H1 (cell line): Measurements from ENCODE around the gene CD300A. TPM values are rescaled to one million over a fixed set of nuclear protein-coding genes. Genes with fewer than 3 reads are reported as not detected.

Experiments used
- CTCF ChIA-PET: fragments of 300-600 bp; sonication (Branson Sonifier 250); formaldehyde crosslinking; loops from one replicate; lab custom pipeline; 2021; ENCODE audit not compliant: partially characterized antibody; lab: Charles Lee
- POLR2A ChIA-PET: fragments of 300-600 bp; sonication (Branson Sonifier 250); formaldehyde crosslinking; loops from one replicate; lab custom pipeline; 2021; ENCODE audit warnings: inconsistent platforms; ENCODE audit not compliant: partially characterized antibody; lab: Charles Lee
- DNase-seq, 2 experiments: peaks; one replicate each; pipeline versions ENCODE4 v3.0.0 to v3.0.0-alpha.2; 2010 to 2022; ENCODE audit warnings: low spot score in 2 of 2, low read depth in 1 of 2, mixed read lengths in 1 of 2
- FAIRE-seq: peaks from 2 replicates; lab custom pipeline; 2011; peaks lifted over from hg19 to GRCh38; lab: Jason Lieb, UNC
- H2AFZ ChIP-seq: 2 replicates; pipeline ENCODE4 v1.8.1; 2012; ENCODE audit warnings: low read length, inconsistent platforms
- H2AK5ac ChIP-seq: 2 replicates; pipeline ENCODE4 v1.6.1; 2013; ENCODE audit warnings: low read depth, low read length
- H2BK120ac ChIP-seq: replicated peaks from 2 replicates; pipeline ENCODE3; 2013; ENCODE audit warnings: low read depth, low read length, inconsistent platforms
- H2BK12ac ChIP-seq: 2 replicates; pipeline ENCODE4 v1.6.1; 2013; ENCODE audit warnings: low read depth, low read length
- H2BK15ac ChIP-seq: 2 replicates; pipeline ENCODE4 v1.6.1; 2013; ENCODE audit warnings: low read length
- H2BK20ac ChIP-seq: 2 replicates; pipeline ENCODE4 v1.6.1; 2013; ENCODE audit warnings: low read length
- H2BK5ac ChIP-seq: 2 replicates; pipeline ENCODE4 v1.6.1; 2013; ENCODE audit warnings: low read depth, low read length
- H3K14ac ChIP-seq: 2 replicates; pipeline ENCODE4 v1.6.1; 2013; ENCODE audit warnings: inconsistent platforms; ENCODE audit not compliant: insufficient read length
- H3K18ac ChIP-seq: 2 replicates; pipeline ENCODE4 v1.6.1; 2013; ENCODE audit warnings: low read length; ENCODE audit errors: extremely low read depth
- H3K23ac ChIP-seq: 2 replicates; pipeline ENCODE4 v1.6.1; 2013; ENCODE audit warnings: inconsistent platforms; ENCODE audit not compliant: insufficient read length
- H3K23me2 ChIP-seq: 2 replicates; pipeline ENCODE4 v1.6.1; 2013; ENCODE audit warnings: low read depth, low read length
- H3K27ac ChIP-seq: 2 replicates; pipeline ENCODE4 v1.6.1; 2011; ENCODE audit warnings: low read depth, low read length, inconsistent platforms
- H3K27me3 ChIP-seq, 4 experiments: replicated peaks in 1 of 4; 1 replicate in 1 of 4; 2 replicates in 3 of 4; pipeline versions ENCODE4 v1.6.1 to v1.8.1; 2011 to 2013; ENCODE audit warnings: low read length in 3 of 4, mild to moderate bottlenecking in 3 of 4, inconsistent platforms in 2 of 4, mixed read lengths in 2 of 4, moderate library complexity in 1 of 4; ENCODE audit not compliant: control insufficient read depth in 3 of 4, insufficient read depth in 3 of 4; ENCODE audit errors: extremely low read depth in 1 of 4
- H3K36me3 ChIP-seq, 4 experiments: 2 replicates each; pipeline versions ENCODE4 v1.6.1 to v1.8.1; 2011 to 2013; ENCODE audit warnings: mild to moderate bottlenecking in 4 of 4, low read length in 3 of 4, moderate library complexity in 2 of 4, control low read depth in 1 of 4, inconsistent platforms in 1 of 4; ENCODE audit not compliant: insufficient read depth in 4 of 4, control insufficient read depth in 2 of 4
- H3K4ac ChIP-seq: replicated peaks from 2 replicates; pipeline ENCODE3; 2013; ENCODE audit warnings: low read length, low read depth, mixed read lengths, inconsistent platforms; ENCODE audit not compliant: insufficient read length
- H3K4me1 ChIP-seq, 4 experiments: replicated peaks in 1 of 4; 1 replicate in 1 of 4; 2 replicates in 3 of 4; pipeline versions ENCODE4 v1.6.1 to v1.8.1; 2011 to 2013; ENCODE audit warnings: low read length in 3 of 4, inconsistent platforms in 2 of 4, mixed read lengths in 1 of 4; ENCODE audit not compliant: insufficient read depth in 4 of 4, control insufficient read depth in 3 of 4
- H3K4me2 ChIP-seq, 2 experiments: 2 replicates each; pipeline versions ENCODE4 v1.6.1 to v1.8.1; 2011 to 2013; ENCODE audit warnings: low read depth in 2 of 2, low read length in 2 of 2, control low read depth in 1 of 2, inconsistent platforms in 1 of 2, mild to moderate bottlenecking in 1 of 2; ENCODE audit not compliant: insufficient read depth in 1 of 2
- H3K4me3 ChIP-seq, 4 experiments: fragments of 200-600, 300-600 bp in 1 of 4; sonication (generic), shearing (Covaris generic), sonication (Bioruptor Twin) in 1 of 4; 2 replicates each; pipeline versions ENCODE4 v1.5.1 to v1.8.1; 2011 to 2016; ENCODE audit warnings: low read length in 4 of 4, low read depth in 3 of 4, control low read depth in 2 of 4, inconsistent platforms in 2 of 4, mild to moderate bottlenecking in 2 of 4, mixed read lengths in 1 of 4, moderate library complexity in 1 of 4; ENCODE audit not compliant: insufficient read depth in 2 of 4; ENCODE audit errors: extremely low read depth in 1 of 4
- H3K56ac ChIP-seq: replicated peaks from 2 replicates; pipeline ENCODE3; 2013; ENCODE audit warnings: low read depth, mild to moderate bottlenecking, mixed read lengths, low read length, inconsistent platforms; ENCODE audit not compliant: insufficient read length
- H3K79me1 ChIP-seq: 2 replicates; pipeline ENCODE4 v1.6.1; 2013; ENCODE audit warnings: low read depth, low read length, control low read depth
- H3K79me2 ChIP-seq, 2 experiments: 2 replicates each; pipeline versions ENCODE4 v1.6.1 to v1.8.1; 2012 to 2013; ENCODE audit warnings: low read length in 2 of 2, mild to moderate bottlenecking in 2 of 2, inconsistent platforms in 1 of 2; ENCODE audit not compliant: insufficient read depth in 2 of 2, control insufficient read depth in 1 of 2
- H3K9ac ChIP-seq, 4 experiments: replicated peaks in 1 of 4; 1 replicate in 1 of 4; 2 replicates in 3 of 4; pipeline versions ENCODE4 v1.6.1 to v1.8.1; 2011 to 2013; ENCODE audit warnings: low read depth in 3 of 4, low read length in 3 of 4, control low read depth in 2 of 4, mild to moderate bottlenecking in 2 of 4, moderate library complexity in 2 of 4, inconsistent platforms in 1 of 4; ENCODE audit errors: extremely low read depth in 1 of 4
- H3K9me3 ChIP-seq, 2 experiments: 2 replicates each; pipeline versions ENCODE4 v1.6.1 to v1.8.1; 2012 to 2013; ENCODE audit warnings: mild to moderate bottlenecking in 2 of 2, moderate library complexity in 2 of 2, control low read depth in 1 of 2, inconsistent platforms in 1 of 2, low read depth in 1 of 2, low read length in 1 of 2, mixed read lengths in 1 of 2; ENCODE audit not compliant: insufficient read depth in 2 of 2
- H4K20me1 ChIP-seq, 2 experiments: replicated peaks in 1 of 2; 2 replicates each; pipeline versions ENCODE3 to v1.8.1; 2011 to 2013; ENCODE audit warnings: inconsistent platforms in 2 of 2, low read length in 2 of 2, mild to moderate bottlenecking in 1 of 2; ENCODE audit not compliant: insufficient read depth in 2 of 2, control insufficient read depth in 1 of 2
- H4K5ac ChIP-seq: 2 replicates; pipeline ENCODE4 v1.6.1; 2013; ENCODE audit warnings: low read length, low read depth, mixed read lengths, inconsistent platforms; ENCODE audit not compliant: insufficient read length
- H4K8ac ChIP-seq: 2 replicates; pipeline ENCODE4 v1.8.0; 2013; ENCODE audit warnings: mild to moderate bottlenecking, moderate library complexity, low read length, inconsistent platforms; ENCODE audit not compliant: insufficient read depth; ENCODE audit errors: extremely low read depth
- H4K91ac ChIP-seq: replicated peaks from 2 replicates; pipeline ENCODE3; 2013; ENCODE audit warnings: low read length, mixed read lengths, inconsistent platforms; ENCODE audit not compliant: insufficient read length
- BRCA1 ChIP-seq: IDR thresholded peaks from 2 replicates; pipeline ENCODE4 v1.6.1; 2012; ENCODE audit warnings: low read depth, low read length, improper control_type of control experiment
- CEBPB ChIP-seq: IDR thresholded peaks from 2 replicates; pipeline ENCODE4 v1.6.1; 2012; ENCODE audit warnings: low read depth, low read length
- CHD2 ChIP-seq: IDR thresholded peaks from 2 replicates; pipeline ENCODE4 v1.6.1; 2012; ENCODE audit warnings: low read length, improper control_type of control experiment
- E2F6 ChIP-seq: IDR thresholded peaks from 2 replicates; pipeline ENCODE4 v1.6.1; 2012; ENCODE audit warnings: inconsistent platforms
- EGR1 ChIP-seq: IDR thresholded peaks from 2 replicates; pipeline ENCODE4 v1.6.1; 2011; ENCODE audit warnings: low read depth, low read length, borderline replicate concordance
- FOSL1 ChIP-seq: IDR thresholded peaks from 2 replicates; pipeline ENCODE4 v1.6.1; 2011; ENCODE audit warnings: mild to moderate bottlenecking, low read depth, low read length, moderate library complexity; ENCODE audit not compliant: insufficient read depth
- MAFK ChIP-seq: IDR thresholded peaks from 2 replicates; pipeline ENCODE4 v1.6.1; 2012; ENCODE audit warnings: low read depth, mild to moderate bottlenecking, improper control_type of control experiment, low read length
- SIN3A ChIP-seq, 2 experiments: IDR thresholded peaks in 1 of 2; conservative IDR thresholded peaks in 1 of 2; 2 replicates each; pipeline ENCODE4 v1.6.1; 2011 to 2012; ENCODE audit warnings: low read length in 2 of 2, improper control_type of control experiment in 1 of 2, low read depth in 1 of 2, mild to moderate bottlenecking in 1 of 2
- SP1 ChIP-seq: IDR thresholded peaks from 2 replicates; pipeline ENCODE4 v1.6.1; 2011; ENCODE audit warnings: low read depth, low read length
- SUZ12 ChIP-seq: fragments of 200-600 bp; sonication (generic); IDR thresholded peaks from 2 replicates; pipeline ENCODE4 v1.6.1; 2012; ENCODE audit warnings: mild to moderate bottlenecking, inconsistent platforms, low read length, moderate library complexity, mixed read lengths
- TAF7 ChIP-seq: optimal IDR thresholded peaks from 2 replicates; pipeline ENCODE3; 2011; ENCODE audit warnings: low read depth, mild to moderate bottlenecking, inconsistent platforms, low read length, moderate library complexity, borderline replicate concordance
- YY1 ChIP-seq: IDR thresholded peaks from 2 replicates; pipeline ENCODE4 v1.6.1; 2011; ENCODE audit warnings: low read depth, mild to moderate bottlenecking, low read length
- WGBS, 2 experiments: shearing (Covaris generic) in 1 of 2; methylation state at CpG; one replicate each; pipeline versions ENCODE4 v1.1.6 to v1.1.7; 2013 to 2015; ENCODE audit warnings: low lambda C conversion rate in 2 of 2, mixed read lengths in 2 of 2, inconsistent platforms in 1 of 2, low coverage in 1 of 2, missing lambda C conversion rate in 1 of 2; ENCODE audit not compliant: insufficient replicate concordance in 2 of 2, insufficient coverage in 1 of 2, insufficient read length in 1 of 2; ENCODE audit errors: extremely low coverage in 1 of 2, missing lambda C conversion rate in 1 of 2; 5-methylcytosine and 5-hydroxymethylcytosine counted together
- polyA plus RNA-seq, 7 experiments: library from polyadenylated mRNA; depleted of rRNA in 3 of 7; stranded (reverse) in 5 of 7; unstranded in 2 of 7; fragments of >200 nt in 5 of 7; fragments of 200-250 nt in 2 of 7; gene quantifications; 1 replicate in 5 of 7; 2 replicates in 1 of 7; 4 replicates in 1 of 7; pipeline versions ENCODE4 v1.2.1 to v1.2.3, GENCODE V29; 2011 to 2013; ENCODE audit warnings: missing spikeins in 2 of 7, mixed read lengths in 2 of 7
- total RNA-seq: library from RNA; stranded (reverse); fragmentation: NEBNext Ultra II Directional; extraction: Animal tissue kit (Norgen Biotek cat#: 25700); gene quantifications from 2 replicates; pipeline ENCODE4 v1.2.1, GENCODE V29; 2021
- TF ChIP-seq, protein P1 (sequence below): IDR thresholded peaks from 2 replicates; pipeline ENCODE4 v1.6.1; 2011; ENCODE audit warnings: low read depth, mild to moderate bottlenecking, low read length; ENCODE audit not compliant: insufficient read depth

CD300A gene
- total and polyA plus RNA-seq, 2 of the 8 experiments (the other 6 are each of a cell fraction or from before 2014, with no cell fraction given) = 0.52 to 1.3 TPM

DNA sequence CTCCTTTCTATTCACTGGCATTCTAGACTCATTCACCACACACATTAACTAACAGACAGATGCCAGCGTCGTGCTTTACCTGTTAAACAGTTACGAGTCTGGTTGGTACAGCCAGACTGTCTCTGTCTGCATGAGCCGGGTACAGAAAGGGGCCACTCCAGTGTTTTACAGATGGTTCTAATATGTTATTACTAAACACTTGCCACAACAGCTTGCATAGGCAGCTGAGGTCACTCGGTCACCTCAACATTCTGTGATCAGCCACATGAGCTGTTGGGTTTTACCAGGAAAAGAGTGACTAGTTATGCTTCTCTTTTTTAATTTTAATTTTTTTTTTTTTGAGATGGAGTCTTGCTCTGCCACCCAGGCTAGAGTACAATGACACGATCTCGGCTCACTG, 25.2 kb downstream of the CD300A start:
- no peak overlapping the region for H2BK12ac ChIP-seq
- H3K79me2 ChIP-seq = no peaks in the 10 kb centered on the region
- no peak overlapping the region for H3K56ac ChIP-seq
- no peak overlapping the region for H2BK20ac ChIP-seq
- no peak overlapping the region for H4K5ac ChIP-seq
- DNase-seq (no peak), FAIRE-seq (no peak)
- 91% methylated on average over 7 of the region's 7 CpGs; no CpG with 5 or more reads in 1 of the 2 experiments for WGBS, 2 experiments
- H3K4ac ChIP-seq = no peak overlapping the region
- H3K14ac ChIP-seq = no peak overlapping the region
- H4K20me1 ChIP-seq = no peaks in the 10 kb centered on the region
- no peaks in the 10 kb centered on the region for H3K36me3 ChIP-seq
- no peak overlapping the region for H3K4me3 ChIP-seq
- CTCF ChIA-PET = interaction anchor here (0.6 to 5.0 kb wide), 20 partner anchors 11 to 746 kb away, joined by 3 to 60 read pairs (median 3); partner anchors contain the start of genes CD300A and GPR142
- no peak overlapping the region for H2BK15ac ChIP-seq
- no peak overlapping the region for H3K18ac ChIP-seq
- H3K23me2 ChIP-seq = no peaks in the 10 kb centered on the region; the same call in 1 of the 2 replicates
- H2AFZ ChIP-seq = no peak overlapping the region
- H4K8ac ChIP-seq = no peak overlapping the region
- POLR2A ChIA-PET = interaction anchor here (1.1 kb wide), 1 partner anchor 61 kb away, joined by 3 read pairs; no protein-coding TSS in a partner anchor
- no peaks in the 10 kb centered on the region; a peak in 1 of 4 replicates for H3K9me3 ChIP-seq
- no peak overlapping the region for H4K91ac ChIP-seq
- H2AK5ac ChIP-seq = no peak overlapping the region
- H3K4me1 ChIP-seq = no peaks in the 10 kb centered on the region
- H3K23ac ChIP-seq = no peak overlapping the region
- H3K27me3 ChIP-seq = no peaks in the 10 kb centered on the region
- no peak overlapping the region for H2BK120ac ChIP-seq
- no peak overlapping the region for H3K27ac ChIP-seq
- no peak overlapping the region for H2BK5ac ChIP-seq
- no peak overlapping the region for H3K4me2 ChIP-seq
- H3K9ac ChIP-seq = no peak overlapping the region
- TF ChIP-seq BRCA1 (no peak), SP1 (no peak), CHD2 (no peak), EGR1 (no peak), YY1 (no peak), MAFK (no peak), TAF7 (no peak), SUZ12 (no peak), SIN3A (conservative IDR thresholded peaks at IDR 0.05 in 1 of 2, IDR thresholded peaks at IDR 0.05 in 1 of 2; ENCODE audit: low read depth in 1 of 2, low read length in 2 of 2) (no peak), FOSL1 (no peak), E2F6 (no peak), CEBPB (no peak)
- TF ChIP-seq, protein P1, sequence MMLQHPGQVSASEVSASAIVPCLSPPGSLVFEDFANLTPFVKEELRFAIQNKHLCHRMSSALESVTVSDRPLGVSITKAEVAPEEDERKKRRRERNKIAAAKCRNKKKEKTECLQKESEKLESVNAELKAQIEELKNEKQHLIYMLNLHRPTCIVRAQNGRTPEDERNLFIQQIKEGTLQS = no peak
- no peaks in the 10 kb centered on the region for H3K79me1 ChIP-seq
